ENCODE measurements around the gene USH1C. TPM values are rescaled to one million over a fixed set of nuclear protein-coding genes. Genes with fewer than 3 reads are reported as not detected.
A peak's percentile ranks its signal among the peaks of the same experiment; 100 is the strongest.

USH1C gene
- total RNA-seq, 1 experiment from 2014 or later: 101 TPM

GRCh38 chr11:17585911-17586695 lies 41.9 kb upstream of the USH1C start:
- Mint-ChIP-seq H3K4me1 (ENCODE audit: low read depth, unreplicated experiment) (no peaks in the 10 kb centered on the region), H3K4me3 (ENCODE audit: unreplicated experiment) (no peak overlapping the region), H3K36me3 (ENCODE audit: insufficient read depth, unreplicated experiment) (no peaks in the 10 kb centered on the region), H3K9me3 (ENCODE audit: unreplicated experiment) (no peaks in the 10 kb centered on the region), H3K27me3 (ENCODE audit: insufficient read depth, unreplicated experiment) (no peaks in the 10 kb centered on the region), H3K27ac (ENCODE audit: unreplicated experiment) (no peak overlapping the region)
- no peaks in the 10 kb centered on the region for H3K36me3 ChIP-seq (ENCODE audit: control insufficient read depth, insufficient read depth, low read length)
- H3K4me3 ChIP-seq (ENCODE audit: low read depth, low read length): no peak overlapping the region
- no peaks in the 10 kb centered on the region for H3K4me1 ChIP-seq
- TF ChIP-seq CTCF (IDR thresholded peaks at IDR 0.05; ENCODE audit: insufficient read depth in 1 of 2, low read depth in 1 of 2, low read length in 1 of 2, severe bottlenecking in 1 of 2, unreplicated experiment in 1 of 2): no peak
- no peaks in the 10 kb centered on the region for H3K27me3 ChIP-seq (replicated peaks; ENCODE audit: control insufficient read depth, insufficient read depth, low read length)
- peak in 1 of 2 experiments; percentile 26 for DNase-seq
- no peaks in the 10 kb centered on the region for H3K9me3 ChIP-seq
- ChIA-PET POLR2A (no interaction called here), CTCF (no interaction called here)
- intact Hi-C loops (cut with micrococcal nuclease; ENCODE audit: unreplicated experiment): no loop called here
- no TSS peak for BruUV-seq (replicated peaks)

DNA sequence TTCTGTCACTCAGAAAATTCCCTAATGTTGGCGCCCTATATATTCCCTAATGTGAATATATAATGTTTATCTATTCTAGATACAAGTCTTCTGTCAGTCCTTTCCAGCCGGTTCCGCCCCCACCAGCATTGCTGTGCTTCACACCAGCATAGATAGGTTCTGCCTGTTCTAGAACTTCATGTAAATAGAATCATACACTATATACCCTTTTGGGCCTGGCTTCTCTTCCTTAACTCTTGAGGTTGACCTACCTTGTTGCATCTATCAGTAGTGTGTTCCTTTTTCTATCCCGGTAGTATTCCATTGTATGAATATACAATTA lies 37.5 kb upstream of the USH1C start:
- Mint-ChIP-seq H3K9me3 (ENCODE audit: unreplicated experiment) (no peaks in the 10 kb centered on the region), H3K27ac (ENCODE audit: unreplicated experiment) (no peak overlapping the region), H3K4me1 (ENCODE audit: low read depth, unreplicated experiment) (no peaks in the 10 kb centered on the region), H3K4me3 (ENCODE audit: unreplicated experiment) (no peak overlapping the region), H3K36me3 (ENCODE audit: insufficient read depth, unreplicated experiment) (no peaks in the 10 kb centered on the region), H3K27me3 (ENCODE audit: insufficient read depth, unreplicated experiment) (peaks cover 2% of the 10 kb centered on the region)
- no TSS peak for BruUV-seq (replicated peaks)
- Histone ChIP-seq H3K36me3 (ENCODE audit: control insufficient read depth, insufficient read depth, low read length) (no peaks in the 10 kb centered on the region), H3K9me3 (no peaks in the 10 kb centered on the region), H3K4me3 (ENCODE audit: low read depth, low read length) (no peak overlapping the region), H3K4me1 (no peaks in the 10 kb centered on the region), H3K27me3 (replicated peaks; ENCODE audit: control insufficient read depth, insufficient read depth, low read length) (no peaks in the 10 kb centered on the region)
- DNase-seq: no peak
- ChIA-PET CTCF (no interaction called here), POLR2A (no interaction called here)
- TF ChIP-seq CTCF (IDR thresholded peaks at IDR 0.05; ENCODE audit: insufficient read depth in 1 of 2, low read depth in 1 of 2, low read length in 1 of 2, severe bottlenecking in 1 of 2, unreplicated experiment in 1 of 2): no peak
- intact Hi-C loops (cut with micrococcal nuclease; ENCODE audit: unreplicated experiment): no loop called here

- ChIA-PET POLR2A (no interaction called here), CTCF (no interaction called here)
- no peaks in the 10 kb centered on the region for H3K27me3 ChIP-seq (replicated peaks; ENCODE audit: control insufficient read depth, insufficient read depth, low read length)
- H3K9me3 ChIP-seq: no peaks in the 10 kb centered on the region
- H3K36me3 Mint-ChIP-seq (ENCODE audit: insufficient read depth, unreplicated experiment): no peaks in the 10 kb centered on the region
- BruUV-seq (replicated peaks): no TSS peak
- no peaks in the 10 kb centered on the region for H3K4me1 Mint-ChIP-seq (ENCODE audit: low read depth, unreplicated experiment)
- no peak overlapping the region for H3K4me3 Mint-ChIP-seq (ENCODE audit: unreplicated experiment)
- no peak for TF ChIP-seq CTCF (IDR thresholded peaks at IDR 0.05; ENCODE audit: insufficient read depth in 1 of 2, low read depth in 1 of 2, low read length in 1 of 2, severe bottlenecking in 1 of 2, unreplicated experiment in 1 of 2)
- no peaks in the 10 kb centered on the region for H3K36me3 ChIP-seq (ENCODE audit: control insufficient read depth, insufficient read depth, low read length)
- no peak for DNase-seq
- H3K27ac Mint-ChIP-seq (ENCODE audit: unreplicated experiment): no peak overlapping the region
- H3K27me3 Mint-ChIP-seq (ENCODE audit: insufficient read depth, unreplicated experiment): peaks cover 2% of the 10 kb centered on the region
- no peak overlapping the region for H3K4me3 ChIP-seq (ENCODE audit: low read depth, low read length)
- peaks cover 2% of the 10 kb centered on the region; the same call in 1 of the 2 replicates for H3K4me1 ChIP-seq
- no peaks in the 10 kb centered on the region for H3K9me3 Mint-ChIP-seq (ENCODE audit: unreplicated experiment)
- intact Hi-C loops (cut with micrococcal nuclease; ENCODE audit: unreplicated experiment): no loop called here
Observed at GRCh38 chr11:17581036-17581731, 37.0 kb upstream of the USH1C start.

Data from Caco-2 (cell line).